ENCODE measurements around the gene NLGN1.

- TF ChIP-seq EZH2 (IDR thresholded peaks at IDR 0.05; ENCODE audit: insufficient read depth, poor library complexity, severe bottlenecking) (no peak), EZH2phosphoT487 (IDR thresholded peaks at IDR 0.05; ENCODE audit: insufficient read depth, low read depth) (no peak)
These were observed 104.5 kb downstream of the NLGN1 start for GRCh38 chr3:173501931-173502489.

Data from GM23248 (cell line).